Measurements from ENCODE around the gene SH3PXD2A.

DNA sequence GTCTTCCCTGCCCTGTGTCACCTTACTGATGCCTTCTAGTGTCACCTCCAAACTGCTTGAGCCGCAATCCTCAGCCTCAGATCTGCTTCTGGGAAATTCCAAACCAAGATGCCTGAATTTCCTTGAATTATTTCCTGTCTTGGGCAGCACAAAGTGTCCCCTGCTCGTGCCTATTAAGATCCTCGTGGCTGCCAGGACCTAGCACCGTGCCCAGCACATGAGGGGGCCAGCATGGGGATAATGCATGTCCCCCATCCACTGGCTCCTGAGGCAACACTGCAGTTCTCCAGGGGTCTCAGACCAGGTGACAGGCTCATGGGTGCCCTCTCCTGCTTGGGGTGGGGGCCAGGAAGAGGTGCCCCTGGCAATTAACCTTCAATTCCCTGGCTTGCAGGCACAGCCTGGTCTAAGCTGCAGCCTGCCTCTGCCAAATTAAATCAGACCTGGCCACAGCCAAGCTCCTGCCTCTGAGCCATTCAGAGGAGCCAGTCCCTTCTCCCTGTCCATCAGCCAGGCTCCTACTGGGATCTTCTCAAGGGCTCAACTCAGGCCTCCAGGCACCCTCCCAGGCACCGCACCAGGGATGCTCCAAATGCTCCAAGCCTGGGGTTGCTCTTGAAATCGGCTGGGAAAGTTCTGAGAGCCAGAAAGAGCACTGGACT lies 146.6 kb downstream of the SH3PXD2A start:
- TF ChIP-seq, protein P1, sequence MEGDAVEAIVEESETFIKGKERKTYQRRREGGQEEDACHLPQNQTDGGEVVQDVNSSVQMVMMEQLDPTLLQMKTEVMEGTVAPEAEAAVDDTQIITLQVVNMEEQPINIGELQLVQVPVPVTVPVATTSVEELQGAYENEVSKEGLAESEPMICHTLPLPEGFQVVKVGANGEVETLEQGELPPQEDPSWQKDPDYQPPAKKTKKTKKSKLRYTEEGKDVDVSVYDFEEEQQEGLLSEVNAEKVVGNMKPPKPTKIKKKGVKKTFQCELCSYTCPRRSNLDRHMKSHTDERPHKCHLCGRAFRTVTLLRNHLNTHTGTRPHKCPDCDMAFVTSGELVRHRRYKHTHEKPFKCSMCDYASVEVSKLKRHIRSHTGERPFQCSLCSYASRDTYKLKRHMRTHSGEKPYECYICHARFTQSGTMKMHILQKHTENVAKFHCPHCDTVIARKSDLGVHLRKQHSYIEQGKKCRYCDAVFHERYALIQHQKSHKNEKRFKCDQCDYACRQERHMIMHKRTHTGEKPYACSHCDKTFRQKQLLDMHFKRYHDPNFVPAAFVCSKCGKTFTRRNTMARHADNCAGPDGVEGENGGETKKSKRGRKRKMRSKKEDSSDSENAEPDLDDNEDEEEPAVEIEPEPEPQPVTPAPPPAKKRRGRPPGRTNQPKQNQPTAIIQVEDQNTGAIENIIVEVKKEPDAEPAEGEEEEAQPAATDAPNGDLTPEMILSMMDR (IDR thresholded peaks at IDR 0.05): no peak
- no peak for TF ChIP-seq POLR2A (IDR thresholded peaks at IDR 0.05)
